ENCODE measurements around the gene CASKIN2.

GRCh38 chr17:75513641-75514000 is 1.7 kb downstream of the CASKIN2 start:
- no peak for TF ChIP-seq POLR2A (IDR thresholded peaks at IDR 0.05)
- TF ChIP-seq, protein P1, sequence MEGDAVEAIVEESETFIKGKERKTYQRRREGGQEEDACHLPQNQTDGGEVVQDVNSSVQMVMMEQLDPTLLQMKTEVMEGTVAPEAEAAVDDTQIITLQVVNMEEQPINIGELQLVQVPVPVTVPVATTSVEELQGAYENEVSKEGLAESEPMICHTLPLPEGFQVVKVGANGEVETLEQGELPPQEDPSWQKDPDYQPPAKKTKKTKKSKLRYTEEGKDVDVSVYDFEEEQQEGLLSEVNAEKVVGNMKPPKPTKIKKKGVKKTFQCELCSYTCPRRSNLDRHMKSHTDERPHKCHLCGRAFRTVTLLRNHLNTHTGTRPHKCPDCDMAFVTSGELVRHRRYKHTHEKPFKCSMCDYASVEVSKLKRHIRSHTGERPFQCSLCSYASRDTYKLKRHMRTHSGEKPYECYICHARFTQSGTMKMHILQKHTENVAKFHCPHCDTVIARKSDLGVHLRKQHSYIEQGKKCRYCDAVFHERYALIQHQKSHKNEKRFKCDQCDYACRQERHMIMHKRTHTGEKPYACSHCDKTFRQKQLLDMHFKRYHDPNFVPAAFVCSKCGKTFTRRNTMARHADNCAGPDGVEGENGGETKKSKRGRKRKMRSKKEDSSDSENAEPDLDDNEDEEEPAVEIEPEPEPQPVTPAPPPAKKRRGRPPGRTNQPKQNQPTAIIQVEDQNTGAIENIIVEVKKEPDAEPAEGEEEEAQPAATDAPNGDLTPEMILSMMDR (IDR thresholded peaks at IDR 0.05) = no peak
